ENCODE measurements around the gene TMEM165. TPM values are rescaled to one million over a fixed set of nuclear protein-coding genes. Genes with fewer than 3 reads are reported as not detected.

The TMEM165 gene
- total and polyA plus RNA-seq, 10 of the 15 experiments (the other 5 are each of a cell fraction or from before 2014, with no cell fraction given), result 18.3 to 141 (median 81.1) TPM

DNA sequence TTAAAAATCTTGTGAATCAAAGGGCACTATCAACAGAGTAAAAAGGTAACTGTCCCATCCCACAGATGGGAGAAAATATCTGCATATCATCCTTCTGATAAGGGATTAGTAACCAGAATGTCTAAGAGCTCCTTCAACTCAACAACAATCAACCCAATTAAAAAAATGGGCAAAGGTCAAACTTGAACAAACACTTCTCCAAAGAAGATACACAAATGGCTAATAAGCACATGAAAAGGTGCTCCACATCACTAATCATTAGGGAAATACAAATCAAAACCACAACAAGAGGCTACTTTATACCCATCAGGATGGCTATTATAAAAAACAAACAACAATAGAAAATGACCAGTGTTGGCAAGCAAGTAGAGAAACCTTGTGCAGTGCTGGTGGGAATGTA lies 43.3 kb downstream of the TMEM165 start:
- FAIRE-seq, result no peak
- BruUV-seq (replicated peaks), result no TSS peak
- Histone ChIP-seq H3K27ac (ENCODE audit: control insufficient read depth, insufficient read depth) (no peak overlapping the region), H3K36me3 (ENCODE audit: control insufficient read depth in 2 of 2, insufficient read depth in 2 of 2, low read length in 1 of 2) (peaks cover 3 to 34% of the 10 kb centered on the region in 2 experiments), H2AFZ (ENCODE audit: control insufficient read depth, low read depth, low read length) (no peak overlapping the region), H3K9me3 (replicated peaks; ENCODE audit: control insufficient read depth, insufficient read depth, low read length) (no peaks in the 10 kb centered on the region), H3K9ac (ENCODE audit: control insufficient read depth, insufficient read depth, low read length) (no peak overlapping the region), H3K4me1 (ENCODE audit: control insufficient read depth, insufficient read depth, low read length) (peaks cover 7% of the 10 kb centered on the region), H3K79me2 (ENCODE audit: control insufficient read depth, insufficient read depth, low read length) (no peaks in the 10 kb centered on the region), H3K4me2 (ENCODE audit: control insufficient read depth, insufficient read depth) (no peak overlapping the region), H4K20me1 (ENCODE audit: control insufficient read depth, insufficient read depth) (no peaks in the 10 kb centered on the region), H3K27me3 (replicated peaks in 1 of 2; ENCODE audit: control insufficient read depth in 2 of 2, insufficient read depth in 2 of 2, low read length in 1 of 2) (no peaks in the 10 kb centered on the region), H3K4me3 (no peak overlapping the region)
- no peak for ATAC-seq
- POLR2A ChIA-PET, result no interaction called here
- SMC1A ChIA-PET (ENCODE audit: uncharacterized antibody, unreplicated experiment), result interaction anchor here (1.1 to 1.3 kb wide), 2 partner anchors 8 to 10 kb away, joined by 3 read pairs; no protein-coding TSS in a partner anchor
- CTCF ChIA-PET, result interaction anchor here (1.1 to 3.4 kb wide), 2 partner anchors 18 to 29 kb away, joined by 3 to 11 read pairs; no protein-coding TSS in a partner anchor
- RAD21 ChIA-PET (ENCODE audit: unreplicated experiment), result interaction anchor here (0.6 kb wide), 1 partner anchor 15 kb away, joined by 5 read pairs; no protein-coding TSS in a partner anchor
- in situ Hi-C loops (cut with MboI) (no loop called here), intact Hi-C loops (cut with micrococcal nuclease; ENCODE audit: unreplicated experiment) (no loop called here)
- DNase-seq (ENCODE audit: low read depth, low spot score), result no peak
- TF ChIP-seq ETV6 (conservative IDR thresholded peaks at IDR 0.05 in 1 of 2, IDR thresholded peaks at IDR 0.05 in 1 of 2; ENCODE audit: borderline replicate concordance in 1 of 2, low read depth in 1 of 2) (no peak), SIN3A (IDR thresholded peaks at IDR 0.05; ENCODE audit: low read depth, low read length) (no peak), EZH2 (IDR thresholded peaks at IDR 0.05; ENCODE audit: borderline replicate concordance, control insufficient read depth, low read depth, low read length) (no peak), ZNF274 (IDR thresholded peaks at IDR 0.05; ENCODE audit: insufficient read depth, insufficient read length) (no peak), RELA (IDR thresholded peaks at IDR 0.05; ENCODE audit: borderline replicate concordance, partially characterized antibody) (no peak), NFIC (IDR thresholded peaks at IDR 0.05; ENCODE audit: low read depth, low read length) (no peak), GATAD2B (conservative IDR thresholded peaks at IDR 0.05; ENCODE audit: low read depth) (no peak)
- TF ChIP-seq, protein P1, sequence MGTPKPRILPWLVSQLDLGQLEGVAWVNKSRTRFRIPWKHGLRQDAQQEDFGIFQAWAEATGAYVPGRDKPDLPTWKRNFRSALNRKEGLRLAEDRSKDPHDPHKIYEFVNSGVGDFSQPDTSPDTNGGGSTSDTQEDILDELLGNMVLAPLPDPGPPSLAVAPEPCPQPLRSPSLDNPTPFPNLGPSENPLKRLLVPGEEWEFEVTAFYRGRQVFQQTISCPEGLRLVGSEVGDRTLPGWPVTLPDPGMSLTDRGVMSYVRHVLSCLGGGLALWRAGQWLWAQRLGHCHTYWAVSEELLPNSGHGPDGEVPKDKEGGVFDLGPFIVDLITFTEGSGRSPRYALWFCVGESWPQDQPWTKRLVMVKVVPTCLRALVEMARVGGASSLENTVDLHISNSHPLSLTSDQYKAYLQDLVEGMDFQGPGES (IDR thresholded peaks at IDR 0.05), result no peak
- TF ChIP-seq, protein P2, sequence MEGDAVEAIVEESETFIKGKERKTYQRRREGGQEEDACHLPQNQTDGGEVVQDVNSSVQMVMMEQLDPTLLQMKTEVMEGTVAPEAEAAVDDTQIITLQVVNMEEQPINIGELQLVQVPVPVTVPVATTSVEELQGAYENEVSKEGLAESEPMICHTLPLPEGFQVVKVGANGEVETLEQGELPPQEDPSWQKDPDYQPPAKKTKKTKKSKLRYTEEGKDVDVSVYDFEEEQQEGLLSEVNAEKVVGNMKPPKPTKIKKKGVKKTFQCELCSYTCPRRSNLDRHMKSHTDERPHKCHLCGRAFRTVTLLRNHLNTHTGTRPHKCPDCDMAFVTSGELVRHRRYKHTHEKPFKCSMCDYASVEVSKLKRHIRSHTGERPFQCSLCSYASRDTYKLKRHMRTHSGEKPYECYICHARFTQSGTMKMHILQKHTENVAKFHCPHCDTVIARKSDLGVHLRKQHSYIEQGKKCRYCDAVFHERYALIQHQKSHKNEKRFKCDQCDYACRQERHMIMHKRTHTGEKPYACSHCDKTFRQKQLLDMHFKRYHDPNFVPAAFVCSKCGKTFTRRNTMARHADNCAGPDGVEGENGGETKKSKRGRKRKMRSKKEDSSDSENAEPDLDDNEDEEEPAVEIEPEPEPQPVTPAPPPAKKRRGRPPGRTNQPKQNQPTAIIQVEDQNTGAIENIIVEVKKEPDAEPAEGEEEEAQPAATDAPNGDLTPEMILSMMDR (IDR thresholded peaks at IDR 0.05 in 2 of 3, conservative IDR thresholded peaks at IDR 0.05 in 1 of 3; ENCODE audit: control insufficient read depth in 2 of 3, extremely low read depth in 1 of 3, insufficient read depth in 1 of 3, low read depth in 3 of 3, low read length in 3 of 3), result no peak
- TF ChIP-seq, protein P3, sequence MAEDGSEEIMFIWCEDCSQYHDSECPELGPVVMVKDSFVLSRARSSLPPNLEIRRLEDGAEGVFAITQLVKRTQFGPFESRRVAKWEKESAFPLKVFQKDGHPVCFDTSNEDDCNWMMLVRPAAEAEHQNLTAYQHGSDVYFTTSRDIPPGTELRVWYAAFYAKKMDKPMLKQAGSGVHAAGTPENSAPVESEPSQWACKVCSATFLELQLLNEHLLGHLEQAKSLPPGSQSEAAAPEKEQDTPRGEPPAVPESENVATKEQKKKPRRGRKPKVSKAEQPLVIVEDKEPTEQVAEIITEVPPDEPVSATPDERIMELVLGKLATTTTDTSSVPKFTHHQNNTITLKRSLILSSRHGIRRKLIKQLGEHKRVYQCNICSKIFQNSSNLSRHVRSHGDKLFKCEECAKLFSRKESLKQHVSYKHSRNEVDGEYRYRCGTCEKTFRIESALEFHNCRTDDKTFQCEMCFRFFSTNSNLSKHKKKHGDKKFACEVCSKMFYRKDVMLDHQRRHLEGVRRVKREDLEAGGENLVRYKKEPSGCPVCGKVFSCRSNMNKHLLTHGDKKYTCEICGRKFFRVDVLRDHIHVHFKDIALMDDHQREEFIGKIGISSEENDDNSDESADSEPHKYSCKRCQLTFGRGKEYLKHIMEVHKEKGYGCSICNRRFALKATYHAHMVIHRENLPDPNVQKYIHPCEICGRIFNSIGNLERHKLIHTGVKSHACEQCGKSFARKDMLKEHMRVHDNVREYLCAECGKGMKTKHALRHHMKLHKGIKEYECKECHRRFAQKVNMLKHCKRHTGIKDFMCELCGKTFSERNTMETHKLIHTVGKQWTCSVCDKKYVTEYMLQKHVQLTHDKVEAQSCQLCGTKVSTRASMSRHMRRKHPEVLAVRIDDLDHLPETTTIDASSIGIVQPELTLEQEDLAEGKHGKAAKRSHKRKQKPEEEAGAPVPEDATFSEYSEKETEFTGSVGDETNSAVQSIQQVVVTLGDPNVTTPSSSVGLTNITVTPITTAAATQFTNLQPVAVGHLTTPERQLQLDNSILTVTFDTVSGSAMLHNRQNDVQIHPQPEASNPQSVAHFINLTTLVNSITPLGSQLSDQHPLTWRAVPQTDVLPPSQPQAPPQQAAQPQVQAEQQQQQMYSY (CRISPR knock-in tag; IDR thresholded peaks at IDR 0.05), result no peak
- TF ChIP-seq, protein P4, sequence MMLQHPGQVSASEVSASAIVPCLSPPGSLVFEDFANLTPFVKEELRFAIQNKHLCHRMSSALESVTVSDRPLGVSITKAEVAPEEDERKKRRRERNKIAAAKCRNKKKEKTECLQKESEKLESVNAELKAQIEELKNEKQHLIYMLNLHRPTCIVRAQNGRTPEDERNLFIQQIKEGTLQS (IDR thresholded peaks at IDR 0.05; ENCODE audit: borderline replicate concordance, extremely low read depth, low read depth, low read length), result no peak
- TF ChIP-seq, protein P5, sequence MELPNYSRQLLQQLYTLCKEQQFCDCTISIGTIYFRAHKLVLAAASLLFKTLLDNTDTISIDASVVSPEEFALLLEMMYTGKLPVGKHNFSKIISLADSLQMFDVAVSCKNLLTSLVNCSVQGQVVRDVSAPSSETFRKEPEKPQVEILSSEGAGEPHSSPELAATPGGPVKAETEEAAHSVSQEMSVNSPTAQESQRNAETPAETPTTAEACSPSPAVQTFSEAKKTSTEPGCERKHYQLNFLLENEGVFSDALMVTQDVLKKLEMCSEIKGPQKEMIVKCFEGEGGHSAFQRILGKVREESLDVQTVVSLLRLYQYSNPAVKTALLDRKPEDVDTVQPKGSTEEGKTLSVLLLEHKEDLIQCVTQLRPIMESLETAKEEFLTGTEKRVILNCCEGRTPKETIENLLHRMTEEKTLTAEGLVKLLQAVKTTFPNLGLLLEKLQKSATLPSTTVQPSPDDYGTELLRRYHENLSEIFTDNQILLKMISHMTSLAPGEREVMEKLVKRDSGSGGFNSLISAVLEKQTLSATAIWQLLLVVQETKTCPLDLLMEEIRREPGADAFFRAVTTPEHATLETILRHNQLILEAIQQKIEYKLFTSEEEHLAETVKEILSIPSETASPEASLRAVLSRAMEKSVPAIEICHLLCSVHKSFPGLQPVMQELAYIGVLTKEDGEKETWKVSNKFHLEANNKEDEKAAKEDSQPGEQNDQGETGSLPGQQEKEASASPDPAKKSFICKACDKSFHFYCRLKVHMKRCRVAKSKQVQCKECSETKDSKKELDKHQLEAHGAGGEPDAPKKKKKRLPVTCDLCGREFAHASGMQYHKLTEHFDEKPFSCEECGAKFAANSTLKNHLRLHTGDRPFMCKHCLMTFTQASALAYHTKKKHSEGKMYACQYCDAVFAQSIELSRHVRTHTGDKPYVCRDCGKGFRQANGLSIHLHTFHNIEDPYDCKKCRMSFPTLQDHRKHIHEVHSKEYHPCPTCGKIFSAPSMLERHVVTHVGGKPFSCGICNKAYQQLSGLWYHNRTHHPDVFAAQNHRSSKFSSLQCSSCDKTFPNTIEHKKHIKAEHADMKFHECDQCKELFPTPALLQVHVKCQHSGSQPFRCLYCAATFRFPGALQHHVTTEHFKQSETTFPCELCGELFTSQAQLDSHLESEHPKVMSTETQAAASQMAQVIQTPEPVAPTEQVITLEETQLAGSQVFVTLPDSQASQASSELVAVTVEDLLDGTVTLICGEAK (IDR thresholded peaks at IDR 0.05; ENCODE audit: borderline replicate concordance), result no peak
